Colonic mucosa (tissue), 4 donors: Measurements from ENCODE around the gene RNF150. TPM values are rescaled to one million over a fixed set of nuclear protein-coding genes. Genes with fewer than 3 reads are reported as not detected.

ENCODE experiments used
- DNase-seq: peaks from one replicate; pipeline ENCODE4 v3.0.0-alpha.2; 2020
- H3K27ac ChIP-seq: fragments of 200-600 bp; one replicate; pipeline ENCODE4 v1.8.0; 2021
- H3K27me3 ChIP-seq: fragments of 200-600 bp; one replicate; pipeline ENCODE4 v1.8.0; 2021
- H3K36me3 ChIP-seq: fragments of 200-600 bp; one replicate; pipeline ENCODE4 v1.8.0; 2021
- H3K4me1 ChIP-seq: fragments of 200-600 bp; one replicate; pipeline ENCODE4 v1.8.0; 2021; ENCODE audit warnings: mild to moderate bottlenecking
- H3K4me3 ChIP-seq: fragments of 200-600 bp; one replicate; pipeline ENCODE4 v1.8.0; 2021
- H3K9ac ChIP-seq, 2 donors: one replicate each; pipeline ENCODE4 v1.7.0; 2013; ENCODE audit warnings: control low read depth in 2 of 2, low read depth in 2 of 2, low read length in 2 of 2
- H3K9me3 ChIP-seq: fragments of 200-600 bp; one replicate; pipeline ENCODE4 v1.8.0; 2021
- intact Hi-C: fragments of 100-400 bp; cut with DNase I; formaldehyde crosslinking; loops from one replicate; pipeline ENCODE4 v1.14.1; 2022
- total RNA-seq, 2 donors: library from RNA; stranded (reverse); fragmentation: NEBNext Ultra II Directional in 1 of 2; extraction: Animal tissue kit (Norgen Biotek cat#: 25700) in 1 of 2; gene quantifications; one replicate each; pipeline ENCODE4 v1.2.1, GENCODE V29; 2021
- TF ChIP-seq, protein P1 (sequence below): fragments of 200-600 bp; IDR thresholded peaks from one replicate; pipeline ENCODE4 v1.8.0; 2022; ENCODE audit warnings: antibody characterized with exemption, mild to moderate bottlenecking
- donor health status: healthy.
- donor health status: DM: no; HTN: no; CAD: no.
- donor health status: DM: no; HTN: no; CAD: no.

The RNF150 gene
- total RNA-seq, 2 donors from 2014 or later = 0.86 to 6.9 TPM

DNA sequence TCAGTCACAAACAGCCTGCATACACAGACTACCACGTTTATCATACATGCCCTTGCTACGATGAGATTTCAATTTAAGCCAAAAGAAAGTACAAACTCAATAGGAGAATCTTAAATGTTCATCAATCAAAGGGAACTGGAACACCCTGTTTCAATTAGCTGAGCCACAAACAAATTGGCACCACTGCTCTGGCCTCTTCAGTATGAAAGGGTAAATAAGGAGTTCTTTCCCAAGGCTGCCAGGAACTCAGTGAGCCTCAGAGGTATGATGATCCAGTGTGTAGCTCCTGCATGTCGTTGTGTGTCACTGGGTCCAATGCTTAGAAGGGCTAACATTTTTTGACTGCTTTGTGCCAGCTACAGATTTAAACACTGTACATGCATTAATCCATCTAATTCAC, 5.4 kb downstream of the RNF150 start:
- Histone ChIP-seq H3K9ac (no peak overlapping the region), H3K27ac (no peak overlapping the region), H3K27me3 (peaks cover 9% of the 10 kb centered on the region), H3K9me3 (no peaks in the 10 kb centered on the region), H3K36me3 (no peaks in the 10 kb centered on the region), H3K4me3 (no peak overlapping the region), H3K4me1 (no peaks in the 10 kb centered on the region)
- TF ChIP-seq, protein P1, sequence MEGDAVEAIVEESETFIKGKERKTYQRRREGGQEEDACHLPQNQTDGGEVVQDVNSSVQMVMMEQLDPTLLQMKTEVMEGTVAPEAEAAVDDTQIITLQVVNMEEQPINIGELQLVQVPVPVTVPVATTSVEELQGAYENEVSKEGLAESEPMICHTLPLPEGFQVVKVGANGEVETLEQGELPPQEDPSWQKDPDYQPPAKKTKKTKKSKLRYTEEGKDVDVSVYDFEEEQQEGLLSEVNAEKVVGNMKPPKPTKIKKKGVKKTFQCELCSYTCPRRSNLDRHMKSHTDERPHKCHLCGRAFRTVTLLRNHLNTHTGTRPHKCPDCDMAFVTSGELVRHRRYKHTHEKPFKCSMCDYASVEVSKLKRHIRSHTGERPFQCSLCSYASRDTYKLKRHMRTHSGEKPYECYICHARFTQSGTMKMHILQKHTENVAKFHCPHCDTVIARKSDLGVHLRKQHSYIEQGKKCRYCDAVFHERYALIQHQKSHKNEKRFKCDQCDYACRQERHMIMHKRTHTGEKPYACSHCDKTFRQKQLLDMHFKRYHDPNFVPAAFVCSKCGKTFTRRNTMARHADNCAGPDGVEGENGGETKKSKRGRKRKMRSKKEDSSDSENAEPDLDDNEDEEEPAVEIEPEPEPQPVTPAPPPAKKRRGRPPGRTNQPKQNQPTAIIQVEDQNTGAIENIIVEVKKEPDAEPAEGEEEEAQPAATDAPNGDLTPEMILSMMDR = no peak
- intact Hi-C loops = no loop called here
- no peak for DNase-seq

DNA sequence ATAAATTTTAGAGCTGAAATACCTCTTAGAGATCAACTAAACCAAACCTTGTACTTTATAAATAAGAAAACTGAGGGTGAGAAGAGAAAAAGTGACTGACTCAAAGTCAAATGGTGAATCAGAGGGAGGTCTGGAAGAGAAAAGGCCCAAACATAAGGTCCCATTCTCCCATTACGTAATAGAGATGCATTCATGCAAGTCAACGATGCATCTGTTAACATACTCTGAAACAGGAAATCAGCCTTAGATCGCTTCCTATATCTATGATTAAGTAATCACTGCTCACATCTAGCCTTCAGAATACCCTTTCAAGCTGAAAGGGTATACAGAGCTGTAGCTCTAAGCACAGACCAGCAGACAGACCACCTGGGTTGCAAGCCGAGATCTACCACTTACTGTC, 6.5 kb downstream of the RNF150 start:
- intact Hi-C loops = no loop called here
- Histone ChIP-seq H3K4me3 (no peak overlapping the region), H3K36me3 (no peaks in the 10 kb centered on the region), H3K27me3 (no peaks in the 10 kb centered on the region), H3K9ac (no peak overlapping the region), H3K27ac (no peak overlapping the region), H3K9me3 (no peaks in the 10 kb centered on the region), H3K4me1 (no peaks in the 10 kb centered on the region)
- TF ChIP-seq, protein P1 = no peak
- no peak for DNase-seq

DNA sequence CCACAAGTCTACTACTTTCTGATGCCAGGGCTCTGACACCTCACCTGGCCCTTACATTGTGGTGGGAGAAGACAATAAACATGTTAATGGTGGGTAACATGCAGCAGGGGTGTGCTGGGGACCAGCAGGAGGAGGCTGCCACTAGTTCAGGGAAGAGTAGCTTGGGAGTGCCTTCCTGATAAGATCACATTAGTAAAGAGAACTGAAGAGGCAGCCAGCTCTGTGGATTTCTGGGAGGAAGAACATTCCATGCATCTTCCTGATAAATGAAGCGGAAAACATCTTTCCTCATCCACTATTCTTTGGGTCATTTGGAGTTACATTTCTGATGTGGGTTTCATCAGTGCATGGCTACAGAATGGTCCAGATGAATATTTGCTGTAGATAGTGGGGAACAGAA, 9.0 kb downstream of the RNF150 start:
- no peak for DNase-seq
- Histone ChIP-seq H3K27me3 (no peaks in the 10 kb centered on the region), H3K36me3 (no peaks in the 10 kb centered on the region), H3K4me3 (no peak overlapping the region), H3K9ac (no peak overlapping the region), H3K4me1 (no peaks in the 10 kb centered on the region), H3K9me3 (no peaks in the 10 kb centered on the region), H3K27ac (no peak overlapping the region)
- intact Hi-C loops = no loop called here
- TF ChIP-seq, protein P1 = no peak

DNA sequence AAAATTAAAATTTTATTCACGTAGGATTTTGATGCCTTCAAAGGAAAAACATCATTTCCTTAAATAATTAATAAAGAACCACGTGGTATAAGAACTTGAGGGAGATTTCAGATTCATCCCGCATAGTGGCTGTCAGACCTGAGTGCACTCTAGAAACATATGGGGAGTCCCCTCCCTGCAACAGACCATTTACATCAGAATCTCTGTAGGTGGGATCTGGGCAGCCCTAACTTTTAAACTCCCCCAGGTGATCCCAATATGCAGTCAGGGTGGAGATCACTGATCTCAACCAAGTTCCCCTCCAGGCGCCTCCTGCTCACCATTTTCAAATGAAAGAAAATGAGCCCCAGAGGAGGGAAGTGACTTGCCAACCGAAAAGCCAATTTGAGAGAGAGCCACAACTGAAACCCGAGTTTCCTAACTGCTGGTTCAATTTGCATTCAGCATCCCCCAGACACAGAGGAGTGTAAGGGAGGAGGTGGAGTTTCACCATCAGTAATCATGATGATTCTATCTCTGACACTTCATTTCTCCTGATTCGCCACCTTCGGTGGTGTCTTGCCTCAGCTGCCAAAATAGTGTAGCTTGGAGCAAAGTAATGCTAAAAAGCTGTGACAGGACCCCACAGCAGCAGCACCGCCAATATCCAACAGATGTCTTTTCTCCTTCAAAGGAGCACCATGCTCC, 11.4 kb downstream of the RNF150 start:
- Histone ChIP-seq H3K27ac (no peak overlapping the region), H3K4me3 (no peak overlapping the region)
- intact Hi-C loops = no loop called here

DNA sequence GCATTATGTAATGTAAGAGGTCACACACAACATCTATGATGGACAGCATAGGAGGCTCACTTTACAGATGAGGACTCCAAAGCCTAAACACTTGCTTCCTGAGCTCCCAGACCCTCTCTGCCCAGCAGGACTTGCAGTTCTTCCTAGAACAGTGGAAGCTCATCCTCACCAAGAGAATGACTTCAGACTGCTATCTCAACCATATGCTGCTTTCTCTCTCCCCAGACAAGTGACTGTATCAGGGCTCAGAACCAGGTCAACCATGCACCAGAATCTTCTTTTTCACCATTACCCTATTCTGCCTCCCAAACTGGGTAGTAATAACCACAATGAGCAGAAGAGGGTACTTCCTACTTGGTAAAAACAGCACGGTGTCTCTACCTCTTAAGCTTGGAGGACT, 12.2 kb downstream of the RNF150 start:
- H3K9ac ChIP-seq = no peak overlapping the region
- TF ChIP-seq, protein P1 = no peak
- H3K4me3 ChIP-seq = no peak overlapping the region
- no peaks in the 10 kb centered on the region for H3K27me3 ChIP-seq
- no peak overlapping the region for H3K27ac ChIP-seq
- no peak for DNase-seq
- H3K36me3 ChIP-seq = no peaks in the 10 kb centered on the region
- no peaks in the 10 kb centered on the region for H3K9me3 ChIP-seq
- no peaks in the 10 kb centered on the region for H3K4me1 ChIP-seq
- intact Hi-C loops = no loop called here

More for the DNA sequence above, 11.4 kb downstream of the RNF150 start:
- TF ChIP-seq, protein P1 = no peak
- Histone ChIP-seq H3K4me1 (no peaks in the 10 kb centered on the region), H3K27me3 (no peaks in the 10 kb centered on the region), H3K36me3 (no peaks in the 10 kb centered on the region), H3K9me3 (no peaks in the 10 kb centered on the region), H3K9ac (no peak overlapping the region)
- DNase-seq = no peak
